HG02642 (cell line): ENCODE measurements around the gene ATG13.
"Not testable (repeated sequence)": the region's sequence is repeated elsewhere in the genome, so short reads cannot be mapped to it uniquely, and the experiment has no call there.

ENCODE experiments used
- ATAC-seq: cut with Tn5 transposase; IDR thresholded peaks from one replicate; pipeline ENCODE4 v1.9.1; 2021; ENCODE audit warnings: mild to moderate bottlenecking; ENCODE audit not compliant: unreplicated experiment, poor library complexity

The ATG13 gene

GRCh38 chr11:46617134-46617971 is at the start of gene ATG13, which contains the start of gene HARBI1:
Gene ATG13 (plus strand): TSS chr11:46617553. CDS start chr11:46644292, 26,739 bp downstream.
Gene HARBI1 (minus strand): TSS chr11:46617227. CDS start chr11:46616237, 990 bp downstream.
- ATAC-seq: peak; percentile 96

GRCh38 chr11:46570790-46571398 is 46.5 kb upstream of the ATG13 start:
- ATAC-seq: no peak

DNA sequence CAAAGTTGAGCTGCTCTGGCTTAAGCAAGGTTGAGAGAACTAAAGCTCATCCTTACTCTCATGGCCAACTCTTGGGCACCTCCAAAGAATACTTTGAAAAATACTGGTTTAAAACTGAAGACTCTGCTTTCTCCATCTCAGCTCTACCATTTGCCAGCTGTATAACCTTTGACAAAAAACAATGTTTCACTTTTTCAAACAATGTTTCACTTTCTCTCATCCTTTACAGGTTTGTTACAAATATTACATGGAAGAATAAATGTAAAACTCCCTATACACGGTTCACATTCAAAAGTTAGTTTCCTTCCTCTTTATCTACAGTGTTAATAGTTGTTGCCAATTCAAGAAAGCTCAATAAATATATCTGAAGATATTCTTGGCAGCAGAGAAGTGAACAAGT is 42.7 kb upstream of the ATG13 start:
- ATAC-seq: no peak

GRCh38 chr11:46577058-46577457 is 40.3 kb upstream of the ATG13 start:
- ATAC-seq: no peak

- ATAC-seq: no peak
Observed at GRCh38 chr11:46582588-46582987, 34.8 kb upstream of the ATG13 start.

GRCh38 chr11:46583513-46583912 is 33.8 kb upstream of the ATG13 start:
- ATAC-seq: not testable (repeated sequence)

DNA sequence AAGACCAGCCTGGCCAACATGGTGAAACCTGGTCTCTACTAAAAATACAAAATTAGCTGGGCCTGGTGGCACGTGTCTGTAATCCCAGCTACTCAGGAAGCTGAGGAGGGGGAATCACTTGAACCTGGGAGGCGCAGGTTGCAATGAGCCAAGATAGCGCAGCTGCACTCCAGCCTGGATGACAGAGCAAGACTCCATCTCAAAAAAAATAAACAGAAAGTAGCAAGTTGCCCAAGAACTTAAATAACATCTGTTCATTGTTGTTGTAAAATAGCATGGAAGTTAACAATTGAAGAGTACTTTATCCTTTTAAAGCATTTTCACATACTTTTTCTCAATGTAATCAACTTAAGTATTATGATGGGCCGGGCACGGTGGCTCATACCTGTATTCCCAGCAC is 29.2 kb upstream of the ATG13 start:
- no peak for ATAC-seq

DNA sequence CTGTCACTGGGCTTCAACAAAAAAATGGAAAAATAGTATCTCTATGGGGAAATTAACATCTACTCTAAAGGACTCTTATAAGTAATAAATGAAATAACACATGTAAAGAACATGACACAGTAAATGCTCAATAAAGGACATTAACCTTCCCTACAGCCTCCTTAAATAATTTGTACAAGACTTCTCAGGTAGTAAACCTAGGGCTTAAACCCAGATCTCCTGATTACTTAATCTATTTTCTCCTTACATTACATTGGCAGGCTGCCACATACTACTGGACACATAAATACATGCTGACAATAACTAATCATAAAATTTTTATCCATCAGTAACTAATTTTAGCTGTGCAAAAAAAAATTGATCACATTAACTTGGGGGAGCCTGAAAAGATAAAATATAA is 28.4 kb upstream of the ATG13 start:
- no peak for ATAC-seq

DNA sequence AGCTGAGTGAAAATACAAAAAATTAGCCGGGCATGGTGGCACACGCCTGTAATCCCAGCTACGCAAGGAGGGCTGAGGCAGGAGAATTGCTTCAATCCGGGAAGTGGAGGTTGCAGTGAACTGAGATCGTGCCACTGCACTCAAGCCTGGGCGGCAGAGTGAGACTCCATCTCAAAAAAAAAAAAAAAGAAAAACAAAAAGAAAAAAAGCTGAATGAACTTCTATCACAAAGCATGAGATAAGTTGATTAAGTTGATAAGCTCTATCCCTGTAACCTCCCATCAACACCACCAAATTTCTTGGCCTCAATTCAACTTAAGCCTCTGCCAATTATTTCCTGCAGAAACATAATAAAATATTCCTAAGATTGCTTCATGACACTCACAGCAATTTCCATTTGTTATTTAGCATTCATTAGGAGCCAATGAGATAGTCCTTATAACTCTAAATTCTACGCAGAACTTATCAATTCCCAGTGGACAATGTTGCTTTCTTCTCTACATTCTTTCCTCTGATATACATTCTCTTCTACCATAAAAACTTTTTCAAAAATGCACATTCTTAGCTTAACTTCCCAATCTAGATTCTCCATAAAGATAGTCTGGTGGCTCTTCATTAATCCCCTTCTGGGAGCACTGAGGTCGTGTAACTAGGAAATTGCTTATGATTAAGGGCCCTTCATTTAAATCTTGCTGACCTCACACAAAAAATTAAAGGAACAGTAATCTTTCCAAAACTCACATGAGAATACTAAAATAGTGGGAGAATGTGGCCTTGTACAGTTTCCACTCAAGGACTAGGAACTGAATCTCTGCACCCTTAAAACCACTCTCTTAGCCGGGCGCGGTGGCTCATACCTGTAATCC is 26.4 kb upstream of the ATG13 start:
- ATAC-seq: no peak

DNA sequence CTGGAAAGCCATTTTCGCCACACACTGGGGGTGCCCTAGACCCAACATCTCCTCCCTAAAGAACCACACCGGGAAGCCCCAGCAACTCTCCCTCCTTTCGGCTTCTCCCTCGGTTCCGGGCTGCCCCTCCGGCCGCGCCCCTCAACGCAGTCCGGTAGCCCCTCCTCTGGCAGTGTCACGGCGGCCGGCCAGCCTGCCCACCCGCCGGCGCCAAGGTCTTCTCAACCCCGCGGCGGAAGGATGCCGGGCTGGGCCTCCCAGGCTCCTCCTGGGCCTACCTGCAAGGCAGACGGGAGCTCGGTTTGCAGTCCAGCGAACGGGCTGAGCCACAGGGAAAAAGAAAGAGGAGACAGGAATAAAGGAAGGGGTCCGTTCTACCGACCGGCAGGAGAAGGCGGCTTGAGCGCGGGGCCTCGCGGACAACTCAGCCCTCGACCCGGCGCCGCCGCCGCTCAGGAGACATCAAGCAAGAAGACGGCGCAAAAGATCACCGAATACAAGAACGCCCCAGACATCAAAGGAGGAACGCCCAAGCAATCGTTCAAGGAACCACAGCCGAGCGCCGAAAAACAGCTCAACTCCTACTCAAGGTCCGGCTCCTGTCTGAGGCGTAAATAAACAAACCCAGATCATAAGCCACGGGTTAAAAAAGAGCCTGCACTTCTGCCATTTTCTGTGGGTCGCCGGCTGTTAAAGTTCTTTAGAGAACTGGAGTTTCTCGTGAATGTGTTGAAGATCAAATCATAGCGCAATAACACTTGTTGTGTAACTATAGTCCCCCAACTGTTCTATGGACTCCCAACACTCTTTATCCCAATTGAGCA is 23.6 kb upstream of the ATG13 start, which contains the start of gene AMBRA1:
Gene AMBRA1, minus strand, starts transcription at position 474 of the 824 bp plus-strand sequence. CDS start 45,643 bp downstream, outside the sequence.
- peak; percentile 82 for ATAC-seq

- no peak for ATAC-seq
Observed at GRCh38 chr11:46594374-46594700, 23.0 kb upstream of the ATG13 start.

DNA sequence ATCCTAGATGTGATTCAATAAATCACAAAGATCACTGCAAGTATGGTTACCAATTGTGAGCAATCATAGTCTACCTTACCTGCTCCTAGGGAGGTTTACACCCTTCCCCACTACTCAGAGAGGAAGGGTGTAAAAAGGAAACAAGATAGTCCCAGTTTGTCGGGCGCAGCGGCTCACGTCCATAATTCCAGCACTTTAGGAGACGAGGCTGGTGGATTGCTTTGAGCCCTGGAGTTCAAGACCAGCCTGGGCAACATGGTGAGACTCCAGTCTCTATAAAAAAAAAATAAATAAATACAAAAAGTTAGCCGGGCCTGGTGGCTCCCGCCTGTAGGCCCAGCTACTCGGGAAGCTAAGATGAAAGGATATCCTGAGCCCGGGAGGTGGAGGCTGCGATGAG is 22.6 kb upstream of the ATG13 start:
- ATAC-seq: no peak

DNA sequence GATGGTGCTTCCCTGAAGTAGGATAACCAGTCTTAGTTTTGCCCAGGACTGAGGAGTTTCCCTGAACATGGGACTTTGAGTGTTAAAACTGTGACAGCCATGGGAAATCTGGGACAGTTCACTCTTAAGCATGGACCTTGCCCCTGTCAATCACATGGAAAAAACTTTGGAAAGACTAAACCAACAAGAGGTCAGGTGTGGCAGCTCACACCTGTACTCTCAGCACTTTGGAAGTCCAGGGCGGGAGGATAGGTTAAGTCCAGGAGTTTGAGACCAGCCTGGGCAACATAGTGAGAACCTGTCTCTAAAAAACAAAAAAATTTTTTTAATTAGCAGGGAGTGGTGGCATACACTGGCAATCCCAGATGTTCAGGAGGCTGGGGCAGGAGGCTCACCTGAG is 20.2 kb upstream of the ATG13 start:
- no peak for ATAC-seq

DNA sequence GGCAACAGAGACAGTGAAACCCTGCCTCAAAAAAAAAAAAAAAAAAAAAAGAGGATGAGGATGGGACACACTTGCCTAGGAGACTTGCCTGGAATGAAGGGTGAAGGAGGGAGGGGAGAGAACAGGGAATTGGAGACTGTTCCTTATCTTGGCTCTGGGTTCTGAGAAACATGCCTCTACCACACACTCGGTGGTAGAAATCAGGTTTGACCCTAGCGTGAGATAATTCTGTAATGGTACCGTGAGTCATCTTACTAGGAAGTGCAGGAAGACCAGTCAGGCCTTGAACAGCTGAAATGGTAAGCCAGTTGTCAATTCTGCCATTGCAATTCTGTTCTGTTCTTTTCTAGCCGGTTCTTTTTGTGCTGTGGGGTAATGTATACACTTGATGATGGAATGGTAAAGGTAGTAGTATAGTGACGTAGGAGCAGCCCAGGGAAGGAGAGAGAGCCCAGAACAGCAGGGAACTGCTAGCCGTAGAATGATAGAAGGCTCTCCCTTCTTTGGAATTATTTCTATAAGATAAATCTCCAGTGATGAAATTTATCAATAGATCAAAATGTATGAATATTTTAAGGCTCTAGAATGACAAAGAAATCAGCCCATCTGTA is 19.6 kb upstream of the ATG13 start:
- no peak for ATAC-seq

DNA sequence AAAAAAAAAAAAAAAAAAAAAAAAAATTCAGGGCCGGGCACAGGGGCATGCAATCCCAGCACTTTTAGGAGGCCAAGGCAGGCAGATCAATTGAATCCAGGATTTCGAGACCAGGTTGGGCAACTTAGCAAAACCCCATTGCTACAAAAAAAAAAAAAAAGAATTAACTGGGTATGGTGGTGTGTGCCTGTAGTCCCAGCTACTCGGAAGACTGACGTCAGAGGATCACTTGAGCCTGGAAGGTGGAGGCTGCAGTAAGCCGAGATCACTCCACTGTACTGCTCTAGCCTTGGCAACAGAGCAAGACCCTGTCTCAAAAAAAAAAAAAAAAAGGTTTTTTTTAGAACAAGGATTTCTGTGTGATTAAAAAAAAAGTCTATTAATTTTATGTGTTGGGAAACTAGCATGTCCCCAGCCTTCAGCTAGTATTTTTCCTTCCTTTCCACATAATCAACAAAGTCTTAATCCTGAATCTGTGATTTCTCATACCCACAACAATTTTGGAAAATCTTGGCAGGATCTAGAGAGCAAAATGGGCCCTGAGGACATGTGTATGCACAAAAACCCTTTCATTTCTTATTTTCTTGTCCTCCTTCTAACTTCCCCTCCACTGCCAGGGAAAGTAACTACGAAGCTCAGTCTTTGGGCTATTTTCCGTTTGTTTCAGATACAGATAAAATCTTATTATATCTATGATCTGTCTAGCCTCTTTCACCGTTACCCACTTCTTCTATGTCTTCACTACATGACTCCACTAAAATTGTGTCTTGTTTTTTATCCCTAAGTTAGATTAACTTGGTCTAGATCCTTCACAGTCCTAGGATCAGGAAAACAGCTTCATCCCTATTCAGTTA is 17.8 kb upstream of the ATG13 start:
- no peak for ATAC-seq

GRCh38 chr11:46600194-46600960 is 17.0 kb upstream of the ATG13 start:
- ATAC-seq: no peak

DNA sequence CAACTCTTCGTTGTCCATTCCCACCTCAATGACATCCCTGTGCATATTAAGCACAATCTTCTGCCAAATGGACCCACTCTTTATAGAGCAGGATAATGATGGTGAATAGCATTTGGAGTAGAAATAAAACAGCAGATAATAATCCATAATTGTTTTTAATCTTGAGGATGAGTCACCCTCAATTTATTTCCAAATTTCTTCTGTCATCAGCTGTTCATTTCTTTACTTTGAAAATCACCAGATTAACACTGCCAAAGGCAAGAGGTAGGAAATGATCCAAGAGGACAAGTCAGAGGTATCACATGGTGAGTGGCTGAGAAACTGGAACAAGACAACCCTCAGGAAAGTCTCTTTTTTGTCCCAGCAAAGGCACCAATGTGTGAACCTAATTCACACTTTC is 16.2 kb upstream of the ATG13 start:
- ATAC-seq: no peak

- ATAC-seq: no peak
Observed at GRCh38 chr11:46603704-46604308, 13.5 kb upstream of the ATG13 start.
